NCI-H187 treated with DMSO at 0.1 percent for 48 hours (cell line): ENCODE results near the gene EHD1.

Experiments used
- DNase-seq: peaks from one replicate; lab custom pipeline; 2025; lab: John Stamatoyannopoulos, UW

The EHD1 gene

GRCh38 chr11:64872790-64873488 is 5.5 kb downstream of the EHD1 start:
- no peak for DNase-seq

- no peak for DNase-seq
Observed at GRCh38 chr11:64871492-64871891, 6.9 kb downstream of the EHD1 start.

- no peak for DNase-seq
Observed at GRCh38 chr11:64870893-64871466, 7.4 kb downstream of the EHD1 start.

GRCh38 chr11:64870176-64870892 is 8.1 kb downstream of the EHD1 start:
- no peak for DNase-seq

- DNase-seq: no peak
Observed at GRCh38 chr11:64869571-64870175, 8.7 kb downstream of the EHD1 start.

DNA sequence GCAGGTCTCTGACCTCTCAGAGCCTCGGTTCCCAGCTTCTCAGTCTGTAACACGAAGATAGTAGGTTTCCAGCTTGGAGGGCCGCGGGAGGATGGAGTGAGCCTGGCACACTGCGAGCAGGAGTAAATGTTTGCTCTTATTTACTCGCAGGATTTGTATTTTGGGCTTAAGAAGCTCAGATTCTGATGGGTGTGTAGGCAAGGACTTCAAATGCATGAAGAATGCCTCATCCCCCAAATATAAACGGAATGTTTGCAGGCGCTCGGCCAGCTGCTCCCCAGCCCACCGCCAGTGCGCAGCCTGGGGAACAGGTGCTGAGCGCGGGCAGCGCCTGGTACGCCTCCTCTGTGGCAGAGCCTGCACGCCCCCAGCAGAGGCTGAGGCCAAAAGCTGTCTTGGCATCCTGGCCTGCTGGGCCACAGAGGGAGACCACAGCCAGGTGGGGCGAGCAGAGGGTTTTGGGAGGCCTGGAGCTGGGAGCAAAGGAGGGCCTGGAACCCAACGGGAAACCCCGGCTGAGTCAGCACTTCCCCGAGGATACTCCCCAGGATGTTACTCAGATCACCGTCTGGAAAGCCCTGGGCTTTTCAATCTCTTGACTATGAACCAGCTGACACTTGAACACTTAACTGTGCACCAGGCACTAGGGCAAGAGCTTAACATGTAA is 9.4 kb downstream of the EHD1 start:
- DNase-seq: no peak

DNA sequence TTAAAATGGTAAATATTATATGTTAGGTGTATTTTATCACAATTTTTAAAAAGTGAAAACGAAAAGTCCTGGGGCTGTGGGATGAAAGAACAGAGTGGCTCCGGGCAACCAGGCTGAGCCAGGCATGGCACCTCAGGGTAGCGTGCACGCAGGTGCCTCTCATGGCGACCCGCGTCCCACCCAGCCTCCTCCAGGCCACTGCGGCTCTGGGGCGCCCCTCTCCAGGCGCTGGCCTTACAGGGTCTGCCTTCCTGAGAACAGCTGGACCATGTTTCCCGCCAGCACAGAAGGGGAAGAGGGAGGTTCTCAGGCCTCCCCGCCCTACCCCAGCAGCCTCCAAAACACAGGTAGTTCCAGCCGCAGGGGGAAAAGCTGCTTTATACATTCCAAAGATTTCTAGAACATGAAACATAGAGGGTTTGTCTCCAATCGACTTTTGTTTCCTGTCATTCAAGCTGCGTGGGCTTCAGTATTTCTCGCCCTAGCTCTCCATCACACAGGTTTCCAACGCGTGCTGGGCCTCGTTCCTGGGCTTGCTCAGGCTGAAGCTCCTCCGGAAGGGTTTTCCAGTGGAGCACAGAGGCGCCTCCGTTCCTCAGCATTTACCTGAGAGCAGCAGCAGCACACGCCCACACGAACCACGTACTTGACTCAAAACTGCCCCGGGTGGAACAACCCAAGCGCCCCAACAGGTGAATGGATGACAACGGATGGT is 10.5 kb downstream of the EHD1 start:
- DNase-seq: no peak

DNA sequence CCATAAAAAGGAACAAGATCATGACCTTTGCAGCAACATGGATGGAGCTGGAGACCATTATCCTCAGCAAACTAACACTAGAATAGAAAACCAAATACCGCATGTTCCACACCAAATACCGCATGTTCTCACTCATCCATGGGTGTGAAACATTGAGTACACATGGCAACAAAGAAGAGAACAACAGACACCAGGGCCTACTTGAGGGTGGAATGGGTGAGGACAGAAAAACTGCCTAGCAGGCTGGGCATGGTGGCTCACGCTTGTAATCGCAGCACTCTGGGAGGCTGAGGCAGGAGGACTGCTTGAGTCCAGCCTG is 12.3 kb downstream of the EHD1 start:
- DNase-seq: no peak

GRCh38 chr11:64865286-64866172 is 12.9 kb downstream of the EHD1 start:
- no peak for DNase-seq

DNA sequence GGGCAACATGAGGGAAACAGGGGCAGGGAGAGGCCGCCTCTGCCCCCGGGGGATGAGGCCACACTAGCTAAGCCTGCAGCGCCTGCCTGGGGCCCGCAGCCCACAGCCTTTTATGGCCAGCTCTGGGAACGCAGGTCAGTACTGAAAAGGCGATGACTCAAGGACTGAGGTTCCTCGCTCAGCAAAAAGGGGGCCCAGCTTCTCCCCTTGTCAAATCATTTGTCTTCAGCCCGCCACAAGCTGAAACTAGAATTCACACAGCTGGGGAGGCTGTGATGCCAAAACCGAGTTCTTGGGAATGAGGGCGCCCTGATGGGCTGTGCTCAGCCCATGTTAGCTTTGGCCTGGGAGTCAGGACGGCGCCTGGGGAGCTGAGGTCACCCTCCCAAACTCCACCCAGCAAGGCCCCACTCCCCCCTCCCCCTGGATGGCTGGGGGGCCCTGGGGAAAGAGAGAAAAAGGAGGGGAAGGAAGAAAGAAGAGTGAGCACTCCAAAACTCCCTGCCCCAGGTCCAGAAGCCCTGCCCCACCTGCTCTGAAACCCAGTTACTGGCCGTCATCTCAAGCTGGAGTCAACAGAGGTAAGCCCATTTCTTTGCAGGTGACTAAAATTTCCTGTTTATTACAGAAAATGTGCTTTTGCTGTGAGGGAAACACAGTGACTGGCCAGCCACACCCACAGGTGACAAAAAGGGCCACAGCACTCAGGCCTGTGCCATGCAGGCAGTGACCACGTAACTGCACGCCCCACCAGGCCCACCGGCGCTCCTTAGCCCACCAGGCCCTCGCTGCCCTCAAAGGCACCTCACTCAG is 13.7 kb downstream of the EHD1 start:
- no peak for DNase-seq

DNA sequence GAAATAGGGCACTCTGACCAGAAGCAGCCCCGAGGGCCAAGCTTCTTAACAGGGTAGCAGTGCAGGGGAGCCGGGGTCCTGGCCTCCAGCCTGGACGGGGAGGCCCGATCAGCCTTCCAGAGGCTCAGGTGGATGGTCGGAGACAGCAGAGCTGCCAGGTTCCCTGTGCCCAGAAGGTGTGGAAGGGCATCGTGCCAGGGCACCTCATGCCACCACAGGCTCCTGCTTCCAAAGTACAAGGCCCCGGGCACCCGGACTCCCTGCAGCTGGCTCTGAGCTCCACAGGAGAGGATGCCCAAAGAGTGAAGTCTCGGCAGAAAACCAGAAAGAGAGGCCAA is 14.3 kb downstream of the EHD1 start:
- DNase-seq: no peak

- no peak for DNase-seq
Observed at GRCh38 chr11:64863391-64864060, 14.9 kb downstream of the EHD1 start.

DNA sequence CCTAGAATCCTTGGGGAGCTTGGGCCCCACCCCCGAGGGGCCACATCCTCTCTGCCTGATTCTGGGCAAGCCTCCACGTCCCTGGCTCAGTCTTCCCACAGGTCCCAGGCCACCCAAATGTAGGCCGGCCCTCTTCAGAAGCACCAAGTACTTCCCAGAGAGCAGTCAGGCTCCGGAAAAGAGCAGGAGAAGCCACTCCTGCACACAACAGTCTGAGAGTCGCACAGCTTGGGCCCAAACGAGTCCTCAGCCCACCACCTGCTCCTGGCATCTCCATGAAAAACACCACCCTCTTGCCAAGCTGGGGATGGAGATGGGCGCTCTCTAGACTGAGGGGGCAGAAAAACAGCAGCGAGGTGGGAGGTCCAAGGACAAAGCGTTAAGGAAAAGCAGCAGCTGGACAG is 15.4 kb downstream of the EHD1 start:
- DNase-seq: no peak

GRCh38 chr11:64861227-64861975 is 17.0 kb downstream of the EHD1 start:
- DNase-seq: no peak

GRCh38 chr11:64859542-64860414 is 18.6 kb downstream of the EHD1 start:
- DNase-seq: no peak

GRCh38 chr11:64858467-64859263 is 19.8 kb downstream of the EHD1 start:
- no peak for DNase-seq

DNA sequence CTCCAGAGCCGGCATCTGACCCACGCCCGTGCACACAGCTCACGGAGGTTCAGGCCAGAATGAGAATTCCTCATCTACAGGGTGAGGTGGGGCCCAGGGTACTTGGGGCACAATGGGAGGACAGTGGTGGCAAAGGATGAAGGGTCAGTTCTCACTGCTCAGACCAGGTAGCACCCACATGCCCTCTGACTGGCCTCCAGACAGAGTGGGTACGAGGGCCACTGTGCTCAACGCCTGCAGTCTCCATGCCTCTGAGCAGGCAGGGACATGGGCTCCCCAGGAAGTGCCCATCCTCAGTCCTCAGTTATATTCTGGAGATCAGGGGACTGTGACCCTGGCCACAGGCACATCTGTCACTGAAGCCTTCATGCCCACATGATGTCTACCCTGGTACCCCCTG is 20.9 kb downstream of the EHD1 start:
- DNase-seq: no peak
